Transverse colon (tissue), 4 donors: ENCODE data around the gene TAF15.
A peak's percentile ranks its signal among the peaks of the same experiment; 100 is the strongest.

Experiments used
- EP300 ChIP-seq: sonication (generic); formaldehyde crosslinking; IDR thresholded peaks from one replicate; pipeline ENCODE4 v1.6.1; 2017; ENCODE audit warnings: antibody characterized with exemption, low read depth
- POLR2A ChIP-seq: fragments of 450-650 bp; IDR thresholded peaks from one replicate; pipeline ENCODE4 v1.6.1; 2016; ENCODE audit warnings: antibody characterized with exemption, mild to moderate bottlenecking, moderate library complexity
- POLR2AphosphoS5 ChIP-seq, 3 donors: sonication (generic); formaldehyde crosslinking; IDR thresholded peaks; one replicate each; pipeline ENCODE4 v1.6.1; 2016; ENCODE audit warnings: antibody characterized with exemption in 3 of 3
- TF ChIP-seq, protein P1 (sequence below), 5 experiments: fragments of 200-600 bp in 3 of 5; fragments of 450-650 bp in 2 of 5; sonication (generic) in 3 of 5; IDR thresholded peaks; 1 replicate in 2 of 5; 2 replicates in 3 of 5; pipeline ENCODE4 v1.5.1; 2016 to 2017; ENCODE audit warnings: antibody characterized with exemption in 5 of 5, inconsistent platforms in 3 of 5, mild to moderate bottlenecking in 2 of 5, moderate library complexity in 1 of 5

DNA sequence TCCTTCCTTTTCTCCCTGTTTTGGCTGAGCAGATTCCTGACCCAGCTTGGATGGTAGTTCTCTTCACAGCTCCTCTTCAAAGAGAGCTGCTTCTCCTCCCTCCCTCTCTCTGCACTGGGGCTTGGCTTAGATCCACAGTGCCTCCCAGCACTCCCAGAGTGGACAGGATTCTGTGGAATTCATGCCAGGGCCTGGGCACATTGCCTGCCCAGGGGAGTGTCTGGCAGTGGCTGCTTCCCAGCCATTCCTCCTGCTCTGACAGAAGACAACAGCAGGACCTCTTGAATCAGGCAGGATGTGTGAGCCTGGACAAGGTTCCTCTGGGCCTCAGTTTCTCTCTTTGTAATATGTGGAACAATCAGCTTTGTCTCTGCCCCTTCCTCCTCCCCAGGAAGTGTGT, 9.3 kb upstream of the TAF15 start:
- TF ChIP-seq POLR2AphosphoS5 (IDR thresholded peaks at IDR 0.05) (peak; percentile 24 to 65 (median 41)), POLR2A (no peak), EP300 (no peak)
- TF ChIP-seq, protein P1, sequence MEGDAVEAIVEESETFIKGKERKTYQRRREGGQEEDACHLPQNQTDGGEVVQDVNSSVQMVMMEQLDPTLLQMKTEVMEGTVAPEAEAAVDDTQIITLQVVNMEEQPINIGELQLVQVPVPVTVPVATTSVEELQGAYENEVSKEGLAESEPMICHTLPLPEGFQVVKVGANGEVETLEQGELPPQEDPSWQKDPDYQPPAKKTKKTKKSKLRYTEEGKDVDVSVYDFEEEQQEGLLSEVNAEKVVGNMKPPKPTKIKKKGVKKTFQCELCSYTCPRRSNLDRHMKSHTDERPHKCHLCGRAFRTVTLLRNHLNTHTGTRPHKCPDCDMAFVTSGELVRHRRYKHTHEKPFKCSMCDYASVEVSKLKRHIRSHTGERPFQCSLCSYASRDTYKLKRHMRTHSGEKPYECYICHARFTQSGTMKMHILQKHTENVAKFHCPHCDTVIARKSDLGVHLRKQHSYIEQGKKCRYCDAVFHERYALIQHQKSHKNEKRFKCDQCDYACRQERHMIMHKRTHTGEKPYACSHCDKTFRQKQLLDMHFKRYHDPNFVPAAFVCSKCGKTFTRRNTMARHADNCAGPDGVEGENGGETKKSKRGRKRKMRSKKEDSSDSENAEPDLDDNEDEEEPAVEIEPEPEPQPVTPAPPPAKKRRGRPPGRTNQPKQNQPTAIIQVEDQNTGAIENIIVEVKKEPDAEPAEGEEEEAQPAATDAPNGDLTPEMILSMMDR (IDR thresholded peaks at IDR 0.05): no peak
